Measurements from ENCODE around the gene TTLL11. TPM values are rescaled to one million over a fixed set of nuclear protein-coding genes. Genes with fewer than 3 reads are reported as not detected.

TTLL11 gene
- total RNA-seq, 1 experiment from 2014 or later: 7.0 TPM

DNA sequence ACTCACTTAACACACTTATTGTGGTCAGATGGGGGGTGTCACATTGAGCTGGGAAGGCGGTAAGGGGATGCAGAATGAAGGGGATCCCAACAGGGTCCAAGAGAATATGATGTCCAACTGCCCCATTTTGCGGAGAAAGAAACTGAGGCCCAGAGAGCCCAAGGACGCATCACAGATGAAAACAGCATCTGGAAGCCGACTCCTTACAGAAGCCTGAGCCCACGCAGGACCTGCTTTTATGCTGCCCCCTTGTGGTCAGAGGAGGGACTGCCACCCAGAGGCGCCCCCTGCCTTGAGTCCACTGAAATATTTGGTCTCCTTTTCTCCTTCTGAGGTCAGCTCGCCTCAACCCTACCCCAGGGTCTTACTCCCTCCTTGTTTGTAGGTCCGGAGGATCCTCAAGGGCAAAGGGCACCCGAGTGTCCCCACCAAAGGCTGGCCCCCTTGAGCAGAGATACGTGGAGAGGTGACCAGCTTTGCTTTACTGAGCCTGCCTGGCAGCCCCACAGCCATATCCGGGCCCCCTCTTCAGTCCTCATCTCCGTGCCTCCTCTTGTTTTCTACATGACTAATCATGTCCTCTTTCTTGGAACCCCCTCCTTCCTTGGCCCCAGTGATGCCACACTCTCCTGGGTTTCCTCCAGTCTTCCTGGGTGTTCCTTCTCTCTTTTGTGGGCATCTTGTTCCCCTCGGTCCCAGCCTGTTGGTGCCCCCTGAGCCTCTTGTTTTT is 30.0 kb upstream of the TTLL11 start:
- Histone ChIP-seq H3K27me3 (ENCODE audit: low read length) (no peaks in the 10 kb centered on the region), H3K9me2 (replicated peaks; ENCODE audit: low read length) (no peaks in the 10 kb centered on the region), H3K9ac (ENCODE audit: low read length) (no peak overlapping the region), H4K20me1 (ENCODE audit: low read length) (no peaks in the 10 kb centered on the region), H3K4me2 (ENCODE audit: low read length) (no peak overlapping the region), H3F3A (ENCODE audit: low read length, unreplicated experiment) (no peaks in the 10 kb centered on the region), H3K4me3 (ENCODE audit: low read length) (no peak overlapping the region), H3K27ac (ENCODE audit: low read length) (no peak overlapping the region), H3K36me3 (ENCODE audit: low read depth, low read length) (no peaks in the 10 kb centered on the region), H3K79me2 (ENCODE audit: low read length) (no peaks in the 10 kb centered on the region), H2AFZ (ENCODE audit: low read length) (peak overlapping the region; percentile 38; the same call in 1 of the 2 replicates), H3K9me3 (ENCODE audit: low read length) (no peaks in the 10 kb centered on the region), H3K4me1 (ENCODE audit: insufficient read depth, low read length) (peaks cover 14% of the 10 kb centered on the region)
- CTCF ChIA-PET: interaction anchor here (2.9 kb wide), 1 partner anchor 24 kb away, joined by 17 read pairs; no protein-coding TSS in a partner anchor
- ATAC-seq: no peak; the same call in 1 of the 2 replicates
- intact Hi-C loops (cut with micrococcal nuclease): loop anchor here (1.0 to 10.0 kb wide), 2 partner anchors 24 to 142 kb away; partner anchors contain the start of genes MRRF and RBM18
- BruUV-seq (replicated peaks): no TSS peak
- DNase-seq: peak; percentile 72
- POLR2A ChIA-PET (ENCODE audit: unreplicated experiment): no interaction called here
- no peak for TF ChIP-seq EZH2phosphoT487 (IDR thresholded peaks at IDR 0.05; ENCODE audit: borderline replicate concordance, low read length)
- TF ChIP-seq, protein P1, sequence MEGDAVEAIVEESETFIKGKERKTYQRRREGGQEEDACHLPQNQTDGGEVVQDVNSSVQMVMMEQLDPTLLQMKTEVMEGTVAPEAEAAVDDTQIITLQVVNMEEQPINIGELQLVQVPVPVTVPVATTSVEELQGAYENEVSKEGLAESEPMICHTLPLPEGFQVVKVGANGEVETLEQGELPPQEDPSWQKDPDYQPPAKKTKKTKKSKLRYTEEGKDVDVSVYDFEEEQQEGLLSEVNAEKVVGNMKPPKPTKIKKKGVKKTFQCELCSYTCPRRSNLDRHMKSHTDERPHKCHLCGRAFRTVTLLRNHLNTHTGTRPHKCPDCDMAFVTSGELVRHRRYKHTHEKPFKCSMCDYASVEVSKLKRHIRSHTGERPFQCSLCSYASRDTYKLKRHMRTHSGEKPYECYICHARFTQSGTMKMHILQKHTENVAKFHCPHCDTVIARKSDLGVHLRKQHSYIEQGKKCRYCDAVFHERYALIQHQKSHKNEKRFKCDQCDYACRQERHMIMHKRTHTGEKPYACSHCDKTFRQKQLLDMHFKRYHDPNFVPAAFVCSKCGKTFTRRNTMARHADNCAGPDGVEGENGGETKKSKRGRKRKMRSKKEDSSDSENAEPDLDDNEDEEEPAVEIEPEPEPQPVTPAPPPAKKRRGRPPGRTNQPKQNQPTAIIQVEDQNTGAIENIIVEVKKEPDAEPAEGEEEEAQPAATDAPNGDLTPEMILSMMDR (conservative IDR thresholded peaks at IDR 0.05; ENCODE audit: low read depth, low read length): peak; percentile 97

DNA sequence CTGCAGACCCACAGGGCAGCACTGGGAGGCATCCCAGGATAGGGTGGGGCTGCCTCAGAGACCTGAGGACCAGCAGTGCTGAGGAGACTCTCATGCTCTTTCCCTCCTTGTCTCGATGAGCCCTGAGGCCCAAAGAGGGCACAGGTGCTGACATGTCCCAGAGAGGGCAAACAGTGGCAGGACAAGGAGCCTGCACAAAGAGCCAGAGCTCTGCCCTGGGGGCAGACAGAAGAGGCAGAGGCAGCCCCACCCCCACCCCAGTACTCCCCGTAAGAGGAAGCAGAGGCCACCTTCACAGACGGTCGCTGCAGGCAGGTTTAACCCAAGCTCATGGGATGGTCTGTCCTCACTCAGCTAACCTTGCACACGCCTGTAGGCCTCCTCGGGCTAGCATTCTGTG is 29.4 kb upstream of the TTLL11 start:
- TF ChIP-seq, protein P1 (conservative IDR thresholded peaks at IDR 0.05; ENCODE audit: low read depth, low read length): no peak
- TF ChIP-seq EZH2 (IDR thresholded peaks at IDR 0.05; ENCODE audit: low read length, unreplicated experiment): no peak
- TF ChIP-seq EZH2phosphoT487 (IDR thresholded peaks at IDR 0.05; ENCODE audit: borderline replicate concordance, low read length): no peak
- H3K27ac ChIP-seq (ENCODE audit: low read length): no peak overlapping the region
- H3K27me3 ChIP-seq (ENCODE audit: low read length): no peaks in the 10 kb centered on the region
- H3K9me2 ChIP-seq (replicated peaks; ENCODE audit: low read length): no peaks in the 10 kb centered on the region
- H3K9ac ChIP-seq (ENCODE audit: low read length): no peak overlapping the region
- H3K4me1 ChIP-seq (ENCODE audit: insufficient read depth, low read length): peaks cover 14% of the 10 kb centered on the region
- no peaks in the 10 kb centered on the region for H3K9me3 ChIP-seq (ENCODE audit: low read length)
- no TSS peak for BruUV-seq (replicated peaks)
- intact Hi-C loops (cut with micrococcal nuclease): loop anchor here (10.0 kb wide), 1 partner anchor 142 kb away; the partner anchor contains the start of genes MRRF and RBM18
- H3K4me3 ChIP-seq (ENCODE audit: low read length): no peak overlapping the region
- no peaks in the 10 kb centered on the region for H3K79me2 ChIP-seq (ENCODE audit: low read length)
- ChIA-PET CTCF (interaction anchor here (2.9 kb wide), 1 partner anchor 23 kb away, joined by 17 read pairs; no protein-coding TSS in a partner anchor), POLR2A (ENCODE audit: unreplicated experiment) (no interaction called here)
- DNase-seq (no peak), ATAC-seq (no peak)
- no peaks in the 10 kb centered on the region for H3K36me3 ChIP-seq (ENCODE audit: low read depth, low read length)
- H3F3A ChIP-seq (ENCODE audit: low read length, unreplicated experiment): no peaks in the 10 kb centered on the region
- H3K4me2 ChIP-seq (ENCODE audit: low read length): no peak overlapping the region
- H2AFZ ChIP-seq (ENCODE audit: low read length): no peak overlapping the region
- no peaks in the 10 kb centered on the region for H4K20me1 ChIP-seq (ENCODE audit: low read length)

DNA sequence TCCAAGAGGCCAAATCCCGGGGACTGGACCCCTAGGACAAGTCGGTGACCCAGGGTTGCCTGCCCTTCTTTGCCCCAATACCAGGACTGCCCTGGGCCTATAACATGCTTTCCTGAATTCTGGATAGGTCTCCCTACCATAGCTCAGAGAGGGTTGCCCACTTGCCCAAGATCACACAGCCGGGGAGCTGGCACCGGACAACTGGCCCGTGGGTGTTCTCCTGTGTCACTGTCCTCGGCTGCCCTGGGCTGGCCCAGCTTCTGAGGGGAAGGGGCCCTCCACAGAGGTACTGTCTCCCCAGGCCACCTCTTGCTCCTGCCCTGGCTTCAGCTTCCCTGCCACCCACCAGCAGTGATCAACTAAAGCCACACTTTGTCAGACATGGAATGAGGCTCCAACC is 28.8 kb upstream of the TTLL11 start:
- Histone ChIP-seq H2AFZ (ENCODE audit: low read length) (no peak overlapping the region), H3K27me3 (ENCODE audit: low read length) (no peaks in the 10 kb centered on the region), H3K4me2 (ENCODE audit: low read length) (no peak overlapping the region), H3K36me3 (ENCODE audit: low read depth, low read length) (no peaks in the 10 kb centered on the region), H3K4me3 (ENCODE audit: low read length) (no peak overlapping the region), H3K79me2 (ENCODE audit: low read length) (no peaks in the 10 kb centered on the region), H3F3A (ENCODE audit: low read length, unreplicated experiment) (no peaks in the 10 kb centered on the region), H3K9ac (ENCODE audit: low read length) (no peak overlapping the region), H4K20me1 (ENCODE audit: low read length) (no peaks in the 10 kb centered on the region), H3K9me2 (replicated peaks; ENCODE audit: low read length) (no peaks in the 10 kb centered on the region), H3K27ac (ENCODE audit: low read length) (no peak overlapping the region), H3K4me1 (ENCODE audit: insufficient read depth, low read length) (peaks cover 14% of the 10 kb centered on the region), H3K9me3 (ENCODE audit: low read length) (no peaks in the 10 kb centered on the region)
- DNase-seq (no peak), ATAC-seq (no peak)
- BruUV-seq (replicated peaks): no TSS peak
- ChIA-PET CTCF (interaction anchor here (2.9 kb wide), 1 partner anchor 23 kb away, joined by 17 read pairs; no protein-coding TSS in a partner anchor), POLR2A (ENCODE audit: unreplicated experiment) (no interaction called here)
- intact Hi-C loops (cut with micrococcal nuclease): loop anchor here (10.0 kb wide), 1 partner anchor 143 kb away; the partner anchor contains the start of genes MRRF and RBM18
- TF ChIP-seq EZH2 (IDR thresholded peaks at IDR 0.05; ENCODE audit: low read length, unreplicated experiment) (no peak), EZH2phosphoT487 (IDR thresholded peaks at IDR 0.05; ENCODE audit: borderline replicate concordance, low read length) (no peak)
- TF ChIP-seq, protein P1 (conservative IDR thresholded peaks at IDR 0.05; ENCODE audit: low read depth, low read length): no peak
